Measurements from ENCODE around the gene CARD14. TPM values are rescaled to one million over a fixed set of nuclear protein-coding genes. Genes with fewer than 3 reads are reported as not detected.

The CARD14 gene
- total and polyA plus RNA-seq, 2 of the 13 experiments (the other 11 are each of a cell fraction or from before 2014, with no cell fraction given), result 0.11 TPM; not detected in 1

GRCh38 chr17:80146121-80147034, 23.5 kb upstream of the CARD14 start (continued):
- TF ChIP-seq NONO (IDR thresholded peaks at IDR 0.05) (no peak), NONO (CRISPR knock-in tag; conservative IDR thresholded peaks at IDR 0.05) (no peak), DPF2 (CRISPR knock-in tag; IDR thresholded peaks at IDR 0.05; ENCODE audit: borderline replicate concordance, low read depth) (no peak), MZF1 (CRISPR knock-in tag; IDR thresholded peaks at IDR 0.05; ENCODE audit: borderline replicate concordance) (no peak), ATM (IDR thresholded peaks at IDR 0.05; ENCODE audit: borderline replicate concordance) (no peak), ZNF337 (CRISPR knock-in tag; IDR thresholded peaks at IDR 0.05; ENCODE audit: borderline replicate concordance, low read depth) (no peak), E2F2 (CRISPR knock-in tag; IDR thresholded peaks at IDR 0.05; ENCODE audit: borderline replicate concordance) (0 out of 2 replicates have a peak, but pooled peaks have one; percentile 63), ZNF138 (CRISPR knock-in tag; IDR thresholded peaks at IDR 0.05; ENCODE audit: low read depth) (no peak; the same call in 1 of the 2 replicates), WIZ (CRISPR knock-in tag; IDR thresholded peaks at IDR 0.05) (no peak), ZNF569 (CRISPR knock-in tag; IDR thresholded peaks at IDR 0.05; ENCODE audit: borderline replicate concordance) (no peak), ZFP91 (CRISPR knock-in tag; IDR thresholded peaks at IDR 0.05; ENCODE audit: borderline replicate concordance) (no peak), ZNF501 (CRISPR knock-in tag; IDR thresholded peaks at IDR 0.05) (peak; percentile 76), ZNF605 (CRISPR knock-in tag; IDR thresholded peaks at IDR 0.05) (peak; percentile 71; the same call in 1 of the 2 replicates), ZBTB25 (CRISPR knock-in tag; IDR thresholded peaks at IDR 0.05) (no peak), ZNF282 (IDR thresholded peaks at IDR 0.05; ENCODE audit: partially characterized antibody) (no peak), AGO1 (IDR thresholded peaks at IDR 0.05; ENCODE audit: low read depth, low read length, poor library complexity, severe bottlenecking) (peak; percentile 44), SATB2 (CRISPR knock-in tag; IDR thresholded peaks at IDR 0.05) (0 out of 2 replicates have a peak, but pooled peaks have one; percentile 84), HIVEP1 (CRISPR knock-in tag; IDR thresholded peaks at IDR 0.05) (no peak), NCOA5 (CRISPR knock-in tag; IDR thresholded peaks at IDR 0.05) (no peak), ZNF503 (CRISPR knock-in tag; IDR thresholded peaks at IDR 0.05) (no peak), IKZF5 (CRISPR knock-in tag; IDR thresholded peaks at IDR 0.05) (0 out of 2 replicates have a peak, but pooled peaks have one; percentile 1), HHEX (CRISPR knock-in tag; IDR thresholded peaks at IDR 0.05) (no peak)
